ENCODE data around the gene RAB6A.

GRCh38 chr11:73759610-73760134 is 1.2 kb downstream of the RAB6A start:
- TF ChIP-seq, protein P1, sequence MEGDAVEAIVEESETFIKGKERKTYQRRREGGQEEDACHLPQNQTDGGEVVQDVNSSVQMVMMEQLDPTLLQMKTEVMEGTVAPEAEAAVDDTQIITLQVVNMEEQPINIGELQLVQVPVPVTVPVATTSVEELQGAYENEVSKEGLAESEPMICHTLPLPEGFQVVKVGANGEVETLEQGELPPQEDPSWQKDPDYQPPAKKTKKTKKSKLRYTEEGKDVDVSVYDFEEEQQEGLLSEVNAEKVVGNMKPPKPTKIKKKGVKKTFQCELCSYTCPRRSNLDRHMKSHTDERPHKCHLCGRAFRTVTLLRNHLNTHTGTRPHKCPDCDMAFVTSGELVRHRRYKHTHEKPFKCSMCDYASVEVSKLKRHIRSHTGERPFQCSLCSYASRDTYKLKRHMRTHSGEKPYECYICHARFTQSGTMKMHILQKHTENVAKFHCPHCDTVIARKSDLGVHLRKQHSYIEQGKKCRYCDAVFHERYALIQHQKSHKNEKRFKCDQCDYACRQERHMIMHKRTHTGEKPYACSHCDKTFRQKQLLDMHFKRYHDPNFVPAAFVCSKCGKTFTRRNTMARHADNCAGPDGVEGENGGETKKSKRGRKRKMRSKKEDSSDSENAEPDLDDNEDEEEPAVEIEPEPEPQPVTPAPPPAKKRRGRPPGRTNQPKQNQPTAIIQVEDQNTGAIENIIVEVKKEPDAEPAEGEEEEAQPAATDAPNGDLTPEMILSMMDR (IDR thresholded peaks at IDR 0.05; ENCODE audit: insufficient read depth, low read length) = no peak
- TF ChIP-seq POLR2AphosphoS5 (IDR thresholded peaks at IDR 0.05; ENCODE audit: low read depth) = no peak
- TF ChIP-seq, protein P2, sequence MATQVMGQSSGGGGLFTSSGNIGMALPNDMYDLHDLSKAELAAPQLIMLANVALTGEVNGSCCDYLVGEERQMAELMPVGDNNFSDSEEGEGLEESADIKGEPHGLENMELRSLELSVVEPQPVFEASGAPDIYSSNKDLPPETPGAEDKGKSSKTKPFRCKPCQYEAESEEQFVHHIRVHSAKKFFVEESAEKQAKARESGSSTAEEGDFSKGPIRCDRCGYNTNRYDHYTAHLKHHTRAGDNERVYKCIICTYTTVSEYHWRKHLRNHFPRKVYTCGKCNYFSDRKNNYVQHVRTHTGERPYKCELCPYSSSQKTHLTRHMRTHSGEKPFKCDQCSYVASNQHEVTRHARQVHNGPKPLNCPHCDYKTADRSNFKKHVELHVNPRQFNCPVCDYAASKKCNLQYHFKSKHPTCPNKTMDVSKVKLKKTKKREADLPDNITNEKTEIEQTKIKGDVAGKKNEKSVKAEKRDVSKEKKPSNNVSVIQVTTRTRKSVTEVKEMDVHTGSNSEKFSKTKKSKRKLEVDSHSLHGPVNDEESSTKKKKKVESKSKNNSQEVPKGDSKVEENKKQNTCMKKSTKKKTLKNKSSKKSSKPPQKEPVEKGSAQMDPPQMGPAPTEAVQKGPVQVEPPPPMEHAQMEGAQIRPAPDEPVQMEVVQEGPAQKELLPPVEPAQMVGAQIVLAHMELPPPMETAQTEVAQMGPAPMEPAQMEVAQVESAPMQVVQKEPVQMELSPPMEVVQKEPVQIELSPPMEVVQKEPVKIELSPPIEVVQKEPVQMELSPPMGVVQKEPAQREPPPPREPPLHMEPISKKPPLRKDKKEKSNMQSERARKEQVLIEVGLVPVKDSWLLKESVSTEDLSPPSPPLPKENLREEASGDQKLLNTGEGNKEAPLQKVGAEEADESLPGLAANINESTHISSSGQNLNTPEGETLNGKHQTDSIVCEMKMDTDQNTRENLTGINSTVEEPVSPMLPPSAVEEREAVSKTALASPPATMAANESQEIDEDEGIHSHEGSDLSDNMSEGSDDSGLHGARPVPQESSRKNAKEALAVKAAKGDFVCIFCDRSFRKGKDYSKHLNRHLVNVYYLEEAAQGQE (IDR thresholded peaks at IDR 0.05; ENCODE audit: insufficient replicate concordance, low read depth) = no peak
- no peak for TF ChIP-seq GABPA (IDR thresholded peaks at IDR 0.05; ENCODE audit: low read depth)
- no peak for TF ChIP-seq SPI1 (IDR thresholded peaks at IDR 0.05; ENCODE audit: borderline replicate concordance, low read depth)

Measured in HL-60 (cell line).